Measurements from ENCODE around the gene LONP1.

DNA sequence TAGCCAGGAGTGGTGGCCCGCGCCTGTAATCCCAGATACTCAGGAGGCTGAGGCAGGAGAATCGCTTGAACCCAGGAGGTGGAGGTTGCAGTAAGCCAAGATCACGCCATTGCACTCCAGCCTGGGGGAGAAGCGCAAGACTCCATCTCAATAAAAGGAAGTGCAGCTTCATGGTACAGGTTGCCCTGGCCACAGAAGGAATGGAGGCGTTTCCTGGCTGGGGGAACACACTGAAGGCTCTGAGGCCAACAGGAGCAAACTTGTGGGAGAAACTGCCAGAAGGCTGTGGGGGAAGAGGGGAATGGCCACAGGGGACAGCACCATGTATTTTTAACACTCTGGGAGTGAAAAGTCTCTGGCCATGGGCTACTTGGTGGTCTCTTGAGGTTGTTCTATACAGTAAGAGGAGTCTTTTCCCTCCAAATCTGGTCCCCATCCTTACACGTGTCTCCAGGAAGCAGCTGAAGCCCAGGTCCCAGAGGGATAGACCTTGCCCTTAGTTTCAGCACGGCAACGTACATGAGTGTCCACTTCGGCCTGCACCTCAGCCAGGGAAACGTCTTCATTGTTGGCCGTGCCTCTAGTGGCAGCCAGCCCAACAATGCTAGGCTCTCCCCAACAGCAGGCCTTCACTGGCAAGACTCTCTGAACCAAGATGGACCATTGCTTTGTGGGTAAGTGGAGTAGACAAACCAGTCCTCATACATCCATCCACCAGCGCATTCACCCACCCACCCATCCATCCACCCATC, 47.1 kb downstream of the LONP1 start:
- no peak for TF ChIP-seq POLR2A (IDR thresholded peaks at IDR 0.05)
- TF ChIP-seq, protein P1, sequence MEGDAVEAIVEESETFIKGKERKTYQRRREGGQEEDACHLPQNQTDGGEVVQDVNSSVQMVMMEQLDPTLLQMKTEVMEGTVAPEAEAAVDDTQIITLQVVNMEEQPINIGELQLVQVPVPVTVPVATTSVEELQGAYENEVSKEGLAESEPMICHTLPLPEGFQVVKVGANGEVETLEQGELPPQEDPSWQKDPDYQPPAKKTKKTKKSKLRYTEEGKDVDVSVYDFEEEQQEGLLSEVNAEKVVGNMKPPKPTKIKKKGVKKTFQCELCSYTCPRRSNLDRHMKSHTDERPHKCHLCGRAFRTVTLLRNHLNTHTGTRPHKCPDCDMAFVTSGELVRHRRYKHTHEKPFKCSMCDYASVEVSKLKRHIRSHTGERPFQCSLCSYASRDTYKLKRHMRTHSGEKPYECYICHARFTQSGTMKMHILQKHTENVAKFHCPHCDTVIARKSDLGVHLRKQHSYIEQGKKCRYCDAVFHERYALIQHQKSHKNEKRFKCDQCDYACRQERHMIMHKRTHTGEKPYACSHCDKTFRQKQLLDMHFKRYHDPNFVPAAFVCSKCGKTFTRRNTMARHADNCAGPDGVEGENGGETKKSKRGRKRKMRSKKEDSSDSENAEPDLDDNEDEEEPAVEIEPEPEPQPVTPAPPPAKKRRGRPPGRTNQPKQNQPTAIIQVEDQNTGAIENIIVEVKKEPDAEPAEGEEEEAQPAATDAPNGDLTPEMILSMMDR (IDR thresholded peaks at IDR 0.05): no peak

Data from lower leg skin (tissue), 3 donors.